Endothelial cell of umbilical vein (primary cell): ENCODE measurements around the gene DKKL1.

Experiments used
- POLR2A ChIP-seq: IDR thresholded peaks from 2 replicates; pipeline ENCODE4 v1.6.1; 2012; ENCODE audit warnings: low read depth, mild to moderate bottlenecking, control low read depth, low read length
- POLR2AphosphoS5 ChIP-seq: IDR thresholded peaks from 2 replicates; pipeline ENCODE4 v1.6.1; 2012; ENCODE audit warnings: low read depth, mild to moderate bottlenecking, control low read depth, low read length, moderate library complexity; ENCODE audit not compliant: insufficient read depth
- TF ChIP-seq, protein P1 (sequence below), 2 donors: IDR thresholded peaks; 1 replicate in 1 of 2; 2 replicates in 1 of 2; pipeline ENCODE4 v1.5.1; 2011; ENCODE audit warnings: low read length in 2 of 2, mild to moderate bottlenecking in 2 of 2, moderate library complexity in 2 of 2, control low read depth in 1 of 2, inconsistent platforms in 1 of 2, low read depth in 1 of 2; ENCODE audit not compliant: insufficient read depth in 1 of 2; ENCODE audit errors: extremely low read depth in 1 of 2

DNA sequence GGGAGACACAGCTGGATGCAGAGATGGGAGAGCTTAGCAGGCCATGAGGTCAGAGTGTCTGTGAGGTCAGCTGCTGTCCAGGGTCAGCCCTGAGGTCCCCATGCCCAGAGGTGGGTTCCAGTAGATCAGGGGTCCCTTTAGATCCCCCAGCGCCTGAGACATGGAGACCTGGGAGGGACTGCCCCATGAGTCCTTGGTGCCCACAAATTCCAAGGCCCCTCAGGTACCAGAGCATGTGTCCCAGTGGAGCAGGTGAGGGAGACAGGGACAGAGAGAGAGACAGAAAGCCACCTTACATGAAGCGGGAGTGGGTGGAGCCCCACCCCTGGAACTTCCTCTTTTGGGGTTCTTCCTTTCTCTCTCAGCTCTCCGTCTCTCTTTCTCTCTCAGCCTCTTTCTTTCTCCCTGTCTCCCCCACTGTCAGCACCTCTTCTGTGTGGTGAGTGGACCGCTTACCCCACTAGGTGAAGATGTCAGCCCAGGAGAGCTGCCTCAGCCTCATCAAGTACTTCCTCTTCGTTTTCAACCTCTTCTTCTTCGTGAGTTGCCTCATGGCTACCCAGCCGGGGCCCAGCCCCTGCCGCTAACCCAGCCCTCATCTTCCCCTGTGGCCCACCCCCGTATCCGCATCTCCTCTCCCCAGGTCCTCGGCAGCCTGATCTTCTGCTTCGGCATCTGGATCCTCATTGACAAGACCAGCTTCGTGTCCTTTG is 28.4 kb upstream of the DKKL1 start, which contains the start of gene CD37:
- TF ChIP-seq, protein P1, sequence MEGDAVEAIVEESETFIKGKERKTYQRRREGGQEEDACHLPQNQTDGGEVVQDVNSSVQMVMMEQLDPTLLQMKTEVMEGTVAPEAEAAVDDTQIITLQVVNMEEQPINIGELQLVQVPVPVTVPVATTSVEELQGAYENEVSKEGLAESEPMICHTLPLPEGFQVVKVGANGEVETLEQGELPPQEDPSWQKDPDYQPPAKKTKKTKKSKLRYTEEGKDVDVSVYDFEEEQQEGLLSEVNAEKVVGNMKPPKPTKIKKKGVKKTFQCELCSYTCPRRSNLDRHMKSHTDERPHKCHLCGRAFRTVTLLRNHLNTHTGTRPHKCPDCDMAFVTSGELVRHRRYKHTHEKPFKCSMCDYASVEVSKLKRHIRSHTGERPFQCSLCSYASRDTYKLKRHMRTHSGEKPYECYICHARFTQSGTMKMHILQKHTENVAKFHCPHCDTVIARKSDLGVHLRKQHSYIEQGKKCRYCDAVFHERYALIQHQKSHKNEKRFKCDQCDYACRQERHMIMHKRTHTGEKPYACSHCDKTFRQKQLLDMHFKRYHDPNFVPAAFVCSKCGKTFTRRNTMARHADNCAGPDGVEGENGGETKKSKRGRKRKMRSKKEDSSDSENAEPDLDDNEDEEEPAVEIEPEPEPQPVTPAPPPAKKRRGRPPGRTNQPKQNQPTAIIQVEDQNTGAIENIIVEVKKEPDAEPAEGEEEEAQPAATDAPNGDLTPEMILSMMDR (IDR thresholded peaks at IDR 0.05; ENCODE audit: extremely low read depth in 1 of 2, insufficient read depth in 1 of 2, low read depth in 1 of 2, low read length in 2 of 2) = no peak
- TF ChIP-seq POLR2A = no peak
- no peak for TF ChIP-seq POLR2AphosphoS5
